ENCODE results near the gene SLC5A5.

Gene SLC5A5

GRCh38 chr19:17937371-17937900 is 65.7 kb downstream of the SLC5A5 start:
- no peak for DNase-seq (ENCODE audit: low read depth)
- H3K4me3 ChIP-seq (ENCODE audit: low read depth, low read length), result no peak overlapping the region
- no peak for TF ChIP-seq CTCF (IDR thresholded peaks at IDR 0.05; ENCODE audit: low read depth, low read length, missing control alignments)

- peak; percentile 99 for TF ChIP-seq CTCF (IDR thresholded peaks at IDR 0.05; ENCODE audit: low read depth, low read length, missing control alignments)
- H3K4me3 ChIP-seq (ENCODE audit: low read depth, low read length), result no peak overlapping the region
- DNase-seq (ENCODE audit: low read depth), result no peak
Observed at GRCh38 chr19:17938092-17938845, 66.5 kb downstream of the SLC5A5 start.

- DNase-seq (ENCODE audit: low read depth), result no peak
- no peak for TF ChIP-seq CTCF (IDR thresholded peaks at IDR 0.05; ENCODE audit: low read depth, low read length, missing control alignments)
- H3K4me3 ChIP-seq (ENCODE audit: low read depth, low read length), result no peak overlapping the region
Observed at GRCh38 chr19:17942181-17942580, 70.4 kb downstream of the SLC5A5 start.

- DNase-seq (ENCODE audit: low read depth), result no peak
- H3K4me3 ChIP-seq (ENCODE audit: low read depth, low read length), result no peak overlapping the region
- TF ChIP-seq CTCF (IDR thresholded peaks at IDR 0.05; ENCODE audit: low read depth, low read length, missing control alignments), result no peak
Observed at GRCh38 chr19:17942582-17943273, 71.0 kb downstream of the SLC5A5 start.

- no peak overlapping the region for H3K4me3 ChIP-seq (ENCODE audit: low read depth, low read length)
- no peak for TF ChIP-seq CTCF (IDR thresholded peaks at IDR 0.05; ENCODE audit: low read depth, low read length, missing control alignments)
- no peak for DNase-seq (ENCODE audit: low read depth)
Observed at GRCh38 chr19:17943274-17944221, 71.8 kb downstream of the SLC5A5 start.

GRCh38 chr19:17944301-17944700 is 72.6 kb downstream of the SLC5A5 start:
- TF ChIP-seq CTCF (IDR thresholded peaks at IDR 0.05; ENCODE audit: low read depth, low read length, missing control alignments), result no peak
- no peak overlapping the region for H3K4me3 ChIP-seq (ENCODE audit: low read depth, low read length)
- no peak for DNase-seq (ENCODE audit: low read depth)
